ENCODE data around the gene AGPAT3. TPM values are rescaled to one million over a fixed set of nuclear protein-coding genes. Genes with fewer than 3 reads are reported as not detected.
"Not testable (repeated sequence)": the region's sequence is repeated elsewhere in the genome, so short reads cannot be mapped to it uniquely, and the experiment has no call there.

AGPAT3 gene
- total RNA-seq, 1 donor from 2014 or later = 43.3 TPM

DNA sequence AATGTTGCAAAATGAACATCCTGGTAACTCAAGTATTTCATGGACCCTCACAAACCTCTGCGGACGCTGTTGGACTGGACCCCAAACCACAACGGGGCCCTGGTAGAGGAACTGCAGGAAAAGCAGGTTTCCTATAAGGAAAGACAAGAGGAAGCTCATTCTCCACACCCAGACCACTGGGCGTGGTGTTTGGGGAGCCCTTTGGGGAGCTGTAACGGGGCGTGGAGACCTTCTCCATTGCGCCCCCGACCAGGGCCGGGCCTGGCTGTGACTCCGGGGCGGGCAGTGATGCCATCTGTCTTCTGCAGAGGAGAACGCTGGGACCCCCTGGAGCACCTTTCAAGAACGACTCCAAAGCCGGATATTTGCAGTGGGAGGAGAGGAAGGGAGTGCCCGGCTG lies 30.0 kb upstream of the AGPAT3 start:
- no peak for DNase-seq

GRCh38 chr21:43835861-43836260 lies 29.2 kb upstream of the AGPAT3 start:
- no peak for DNase-seq

DNA sequence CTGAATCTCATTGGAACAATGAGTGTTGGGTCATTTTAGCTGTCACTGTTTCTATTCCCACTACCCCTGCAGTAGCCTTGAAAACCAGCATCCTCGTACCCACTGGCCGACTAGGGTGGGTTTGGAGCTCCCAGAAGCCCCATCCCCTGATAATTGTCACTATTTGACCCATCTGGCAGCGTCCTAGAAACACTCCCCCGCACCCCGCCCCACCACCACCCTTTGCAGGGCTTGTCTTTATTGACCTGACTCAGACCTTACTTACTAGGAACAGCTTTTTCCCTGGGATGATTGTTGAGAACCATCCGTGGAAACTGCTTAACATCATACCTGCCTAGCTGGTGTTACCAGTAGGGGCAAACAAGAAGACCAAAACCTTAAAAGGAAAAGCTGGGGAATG lies 28.4 kb upstream of the AGPAT3 start:
- no peak for DNase-seq

DNA sequence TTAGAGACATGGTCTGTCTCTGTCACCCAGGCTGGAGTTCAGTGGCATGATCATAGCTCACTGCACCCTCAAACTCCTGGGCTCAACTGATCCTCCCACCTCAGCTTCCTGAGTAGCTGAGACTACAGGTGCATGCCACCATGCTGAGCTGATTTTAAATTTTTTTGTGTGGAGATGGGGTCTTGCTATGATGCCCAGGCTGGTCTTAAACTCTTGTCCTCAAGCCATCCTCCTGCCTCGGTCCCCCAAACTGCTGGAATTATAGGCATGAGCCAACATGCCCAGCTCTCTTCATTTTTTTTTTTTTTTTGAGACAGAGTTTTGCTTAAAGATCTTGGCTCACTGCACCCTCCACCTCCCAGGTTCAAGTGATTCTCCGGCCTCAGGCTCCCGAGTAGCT lies 24.8 kb upstream of the AGPAT3 start:
- no peak for DNase-seq

DNA sequence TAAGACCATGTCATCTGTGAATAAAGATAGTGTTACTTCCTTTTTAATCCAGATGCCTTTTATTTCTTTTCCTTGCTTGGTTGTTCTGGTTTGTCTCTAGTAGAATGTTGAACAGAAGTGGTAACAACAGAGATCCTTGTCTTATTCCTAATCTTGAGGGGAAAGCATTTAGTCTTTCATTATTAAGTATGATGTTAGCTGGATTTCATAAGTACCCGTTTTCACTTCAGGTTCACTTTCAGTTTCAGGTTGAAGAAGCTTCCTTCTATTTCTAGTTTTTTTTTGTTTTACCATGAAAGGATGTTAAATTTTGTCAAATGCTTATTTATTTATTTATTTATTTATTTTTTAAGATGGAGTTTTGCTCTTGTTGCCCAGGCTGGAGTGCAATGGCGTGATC lies 22.3 kb upstream of the AGPAT3 start:
- no peak for DNase-seq

DNA sequence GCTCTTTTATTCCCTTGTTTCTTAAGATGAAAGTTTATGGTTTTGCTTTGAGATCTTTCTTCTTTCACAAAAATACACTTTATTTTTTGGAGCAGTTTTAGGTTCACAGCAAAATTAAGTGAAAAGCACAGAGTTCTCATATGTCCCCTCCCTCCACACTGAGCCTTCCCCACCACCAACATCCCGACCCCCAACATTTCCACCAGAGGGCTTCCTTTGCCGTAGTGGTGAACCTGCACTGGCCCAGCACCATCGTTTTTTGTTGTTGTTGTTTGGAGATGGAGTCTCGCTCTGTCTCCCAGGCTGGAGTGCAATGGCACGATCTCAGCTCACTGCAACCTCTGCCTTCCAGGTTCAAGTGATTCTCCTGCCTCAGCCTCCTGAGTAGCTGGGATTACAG lies 20.1 kb upstream of the AGPAT3 start:
- DNase-seq = not testable (repeated sequence)

- no peak for DNase-seq
These were observed 19.6 kb upstream of the AGPAT3 start for GRCh38 chr21:43845386-43845785.

DNA sequence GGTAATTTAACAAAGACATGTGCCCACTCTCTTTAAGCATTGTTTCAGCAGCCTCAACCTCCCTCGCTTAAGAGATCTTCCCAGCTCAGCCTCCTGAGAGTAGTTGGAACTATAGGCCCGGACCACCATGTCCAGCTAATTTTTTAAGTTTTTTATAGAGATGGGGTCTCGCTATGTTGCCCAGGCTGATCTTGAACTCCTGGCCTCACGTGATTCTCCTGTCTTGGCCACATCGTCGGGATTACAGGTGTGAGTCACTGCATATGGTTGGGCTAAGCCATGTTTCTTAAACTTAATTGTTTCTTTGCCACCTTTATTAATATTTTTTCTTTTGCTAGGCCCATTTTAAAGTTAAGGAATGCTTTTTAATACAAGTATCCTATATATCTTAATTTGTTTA lies 18.6 kb upstream of the AGPAT3 start:
- DNase-seq = no peak

DNA sequence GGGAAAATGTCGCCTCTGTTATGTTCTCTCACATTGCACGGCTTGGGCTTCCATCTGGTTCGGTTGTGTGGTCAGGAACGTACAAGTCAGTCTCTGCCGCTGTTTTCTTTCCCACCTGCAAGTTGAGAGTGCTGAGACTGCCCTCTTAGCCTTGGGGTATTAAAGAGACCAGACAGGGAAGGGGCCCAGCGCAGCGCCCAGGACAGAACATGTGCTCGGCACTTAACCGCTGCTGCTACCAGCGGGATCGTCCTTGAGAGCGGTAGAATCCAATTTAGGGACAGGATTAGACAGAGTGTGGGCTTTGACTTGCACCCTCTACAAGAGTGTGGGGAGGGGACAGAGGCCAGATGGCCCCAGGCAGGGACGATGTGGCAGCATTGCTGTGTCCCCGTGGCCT lies 17.7 kb upstream of the AGPAT3 start:
- no peak for DNase-seq

DNA sequence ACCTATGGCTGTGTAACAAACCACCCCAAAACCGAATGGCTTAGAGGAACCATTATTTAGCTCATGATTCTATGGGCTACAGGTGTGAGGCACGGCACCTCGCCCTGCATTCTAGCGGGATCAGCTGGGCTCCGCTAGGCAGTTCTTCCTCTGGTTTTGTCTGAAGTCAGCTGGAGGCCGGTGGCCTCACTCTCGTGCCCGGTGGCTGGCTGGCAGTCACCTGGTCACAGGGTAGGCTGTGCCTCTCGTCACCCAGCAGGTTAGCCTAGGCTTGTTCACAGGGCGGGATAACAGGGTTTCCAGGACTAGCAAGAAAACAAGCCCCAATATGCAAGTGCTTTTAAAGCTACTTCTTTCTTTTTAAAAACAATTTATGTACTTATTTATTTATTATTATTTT lies 16.3 kb upstream of the AGPAT3 start:
- no peak for DNase-seq

DNA sequence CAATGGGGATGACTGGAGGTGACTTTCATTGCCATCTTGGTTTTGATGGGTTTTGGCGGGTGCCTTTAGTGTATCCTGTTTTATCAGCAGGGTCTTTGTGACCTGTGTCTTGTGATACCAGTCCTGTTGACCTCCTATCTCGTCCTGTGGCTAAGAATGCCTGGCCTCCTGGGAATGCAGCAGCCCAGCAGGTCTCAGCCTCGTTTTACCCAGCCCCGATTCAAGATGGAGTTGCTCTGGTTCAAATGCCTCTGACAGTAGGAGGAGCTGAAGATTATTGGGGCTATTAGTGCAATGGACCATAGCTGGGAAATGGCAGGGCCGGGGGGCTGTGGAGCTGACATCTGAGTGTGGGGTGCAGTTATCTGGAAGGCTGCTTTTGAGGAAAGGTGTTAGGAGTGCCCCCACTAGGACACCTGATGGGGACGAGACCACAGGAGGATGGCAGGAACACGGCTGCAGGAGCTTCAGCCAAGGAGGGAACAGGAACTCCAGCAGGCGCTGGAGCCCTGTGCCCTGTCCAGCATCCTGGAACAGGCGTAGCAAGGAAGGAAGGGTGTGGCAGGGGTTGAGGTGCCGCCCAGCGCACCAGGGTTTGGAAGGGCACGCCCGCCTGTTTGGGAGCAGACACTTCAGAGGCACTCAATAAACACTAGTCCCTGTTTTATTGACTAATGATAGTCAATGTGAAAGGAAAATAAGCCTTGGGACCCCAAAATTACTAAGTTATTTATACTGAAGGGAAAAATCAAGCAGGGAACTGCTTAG lies 15.3 kb upstream of the AGPAT3 start:
- no peak for DNase-seq

DNA sequence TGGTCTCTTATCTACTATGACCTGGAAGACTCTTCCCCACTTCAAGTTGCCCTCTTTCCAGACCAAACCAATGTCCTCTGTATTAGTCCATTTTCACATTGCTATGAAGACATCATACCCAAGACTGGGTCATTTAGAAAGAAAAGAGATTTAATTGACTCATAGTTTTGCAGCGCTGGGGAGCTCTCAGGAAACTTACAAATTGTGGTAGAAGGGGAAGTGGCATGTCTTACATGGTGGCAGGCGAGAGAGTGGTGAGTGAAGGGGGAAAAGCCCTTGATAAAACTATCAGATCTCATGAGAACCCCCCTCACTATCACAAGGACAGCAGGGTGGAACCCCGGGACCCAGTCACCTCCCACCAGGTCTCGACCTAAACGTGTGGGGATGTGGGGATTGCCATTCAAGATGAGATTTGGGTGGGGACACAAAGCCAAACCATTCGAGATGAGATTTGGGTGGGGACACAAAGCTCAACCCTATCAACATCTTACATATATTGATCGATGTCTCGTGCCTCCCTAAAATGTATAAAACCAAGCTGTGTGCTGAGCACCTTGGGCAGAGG lies 14.2 kb upstream of the AGPAT3 start:
- DNase-seq = no peak

DNA sequence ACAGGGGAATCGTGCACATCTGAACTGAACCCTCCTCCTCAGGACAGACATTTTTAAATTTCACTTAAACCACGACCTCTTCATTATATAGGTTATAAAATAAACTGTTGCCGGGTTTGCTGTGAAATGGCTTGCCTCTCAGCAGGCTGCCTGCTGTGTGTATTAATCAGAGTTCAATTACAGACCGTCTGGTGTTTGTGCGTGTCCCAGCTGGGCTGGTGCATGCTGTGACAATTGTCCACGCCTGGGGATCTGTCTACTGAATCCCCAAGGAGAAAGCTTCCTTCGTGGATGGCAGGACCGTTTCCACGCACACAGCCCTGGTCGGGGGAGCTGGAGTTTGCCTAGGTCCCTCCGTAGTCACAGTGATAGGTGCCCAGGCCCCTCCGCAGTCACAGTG lies 13.4 kb upstream of the AGPAT3 start:
- no peak for DNase-seq

GRCh38 chr21:43853851-43854772 lies 10.9 kb upstream of the AGPAT3 start:
- no peak for DNase-seq

DNA sequence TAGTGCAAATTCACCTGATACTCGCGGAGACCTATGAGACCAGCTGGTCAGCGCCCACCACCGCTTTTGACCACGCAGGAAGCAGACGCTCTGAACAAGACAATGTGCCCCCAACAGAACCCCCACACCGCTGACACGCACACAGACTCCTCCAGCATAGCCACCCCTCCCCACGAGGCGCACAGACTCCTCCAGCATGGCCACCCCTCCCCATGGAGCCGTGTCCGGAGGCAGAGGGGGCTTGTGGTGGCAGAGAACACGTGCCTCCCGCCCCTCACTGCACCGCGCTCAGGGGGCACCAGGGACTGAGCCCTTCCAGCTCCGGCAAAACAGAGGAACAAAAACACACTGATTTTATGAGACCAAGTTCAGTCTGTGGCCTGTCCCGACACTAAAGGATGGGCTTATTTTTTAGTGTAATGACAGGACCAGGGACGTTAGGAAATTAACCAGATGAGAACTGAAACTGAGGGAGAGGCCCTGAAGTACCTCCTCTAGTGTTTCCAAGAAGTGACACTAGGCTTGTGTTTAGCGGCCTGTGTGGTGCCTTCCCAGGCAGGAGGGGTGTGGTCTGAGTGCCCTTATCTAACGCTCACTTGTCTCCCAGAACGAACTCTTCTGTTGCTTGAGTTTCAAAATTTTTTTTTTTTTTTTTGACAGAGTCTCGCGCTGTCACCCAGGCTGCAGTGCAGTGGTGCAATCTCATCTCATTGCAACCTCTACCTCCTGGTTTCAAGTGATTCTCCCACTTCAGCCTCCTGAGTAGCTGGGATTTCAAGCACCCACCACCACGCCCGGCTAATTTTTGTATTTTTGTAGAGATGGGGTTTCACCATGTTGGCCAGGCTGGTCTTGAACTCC lies 10.0 kb upstream of the AGPAT3 start:
- no peak for DNase-seq

- no peak for DNase-seq
These were observed 9.1 kb upstream of the AGPAT3 start for GRCh38 chr21:43855955-43856354.

DNA sequence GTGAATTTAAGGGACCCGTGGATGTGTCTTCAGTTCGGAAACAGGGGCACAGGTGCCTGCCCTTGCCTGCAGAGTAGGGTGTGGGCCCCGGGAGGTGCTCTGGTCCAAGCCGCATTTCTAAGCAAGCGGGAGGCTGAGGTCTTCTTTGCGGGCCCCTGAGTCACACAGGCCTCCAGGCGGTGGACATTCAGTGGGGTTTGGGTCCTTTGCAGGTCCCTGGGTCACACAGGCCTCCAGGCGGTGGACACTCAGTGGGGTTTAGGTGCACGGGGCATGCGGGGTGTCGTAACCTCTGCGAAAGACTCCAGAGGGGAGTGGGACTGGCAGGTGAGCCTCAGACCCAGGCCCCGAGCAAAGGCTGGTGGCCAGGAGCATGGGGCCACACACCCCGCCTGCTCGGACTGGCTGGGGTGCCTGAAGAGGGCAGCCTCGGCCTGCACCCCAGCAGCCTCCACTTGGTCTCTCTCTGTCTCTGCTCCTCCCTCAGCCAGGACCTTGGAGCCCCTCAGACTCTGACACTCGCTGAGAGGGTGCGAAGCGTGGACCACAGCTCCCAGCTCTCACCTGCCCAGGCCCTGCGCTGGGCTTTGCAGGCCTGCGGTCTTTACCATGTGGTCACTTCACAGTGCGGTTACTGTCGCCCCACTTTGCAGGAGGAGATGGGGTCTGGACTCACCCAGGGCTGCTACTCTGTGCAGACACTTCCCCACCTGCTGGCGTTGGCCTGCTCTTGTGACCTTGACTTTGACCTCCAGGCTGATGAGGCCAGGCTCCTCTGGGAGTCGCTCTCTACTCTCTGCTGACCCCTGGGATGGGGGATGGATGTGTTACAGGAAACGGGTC lies 6.0 kb upstream of the AGPAT3 start:
- DNase-seq = no peak

GRCh38 chr21:43859747-43860214 lies 5.2 kb upstream of the AGPAT3 start:
- no peak for DNase-seq

- DNase-seq = no peak
These were observed 3.3 kb upstream of the AGPAT3 start for GRCh38 chr21:43861706-43862105.

GRCh38 chr21:43864313-43864961 lies 586 bp upstream of the AGPAT3 start:
- DNase-seq = peak; percentile 30

Data from tongue (tissue), 2 donors.